Fibroblast of lung (primary cell): ENCODE data around the gene CLSTN2. TPM values are rescaled to one million over a fixed set of nuclear protein-coding genes. Genes with fewer than 3 reads are reported as not detected.

Experiments
- DNase-seq, 2 donors: peaks; one replicate each; pipeline versions ENCODE4 v3.0.0 to v3.0.0-alpha.2; 2010; ENCODE audit warnings: low read depth in 2 of 2
- H2AFZ ChIP-seq: 2 replicates; pipeline ENCODE4 v1.5.1; 2012; ENCODE audit warnings: low read length, control low read depth, inconsistent platforms
- H3K27ac ChIP-seq: 2 replicates; pipeline ENCODE4 v1.5.1; 2011; ENCODE audit warnings: low read length, control low read depth; ENCODE audit not compliant: insufficient read depth
- H3K27me3 ChIP-seq: 2 replicates; pipeline ENCODE4 v1.5.1; 2011; ENCODE audit warnings: mild to moderate bottlenecking, low read length; ENCODE audit not compliant: control insufficient read depth, insufficient read depth
- H3K36me3 ChIP-seq: 2 replicates; pipeline ENCODE4 v1.5.1; 2011; ENCODE audit warnings: low read length; ENCODE audit not compliant: control insufficient read depth, insufficient read depth
- H3K4me1 ChIP-seq: 2 replicates; pipeline ENCODE4 v1.5.1; 2011; ENCODE audit warnings: low read length; ENCODE audit not compliant: control insufficient read depth, insufficient read depth; ENCODE audit errors: extremely low read depth
- H3K4me2 ChIP-seq: 2 replicates; pipeline ENCODE4 v1.5.1; 2011; ENCODE audit warnings: low read length, control low read depth; ENCODE audit not compliant: insufficient read depth; ENCODE audit errors: extremely low read depth
- H3K4me3 ChIP-seq, 4 experiments: fragments of 200-600 bp in 1 of 4; sonication (generic) in 1 of 4; replicated peaks in 1 of 4; 2 replicates each; pipeline ENCODE4 v1.5.1; 2011 to 2016; ENCODE audit warnings: low read length in 4 of 4, low read depth in 3 of 4, mild to moderate bottlenecking in 3 of 4, control low read depth in 2 of 4, inconsistent platforms in 1 of 4, mixed read lengths in 1 of 4; ENCODE audit not compliant: insufficient read depth in 1 of 4; ENCODE audit errors: control extremely low read depth in 1 of 4
- H3K79me2 ChIP-seq: 2 replicates; pipeline ENCODE4 v1.5.1; 2012; ENCODE audit warnings: mild to moderate bottlenecking, low read length, inconsistent platforms; ENCODE audit not compliant: control insufficient read depth, insufficient read depth
- H3K9ac ChIP-seq: 2 replicates; pipeline ENCODE4 v1.5.1; 2011; ENCODE audit warnings: mild to moderate bottlenecking, low read length, control low read depth; ENCODE audit not compliant: insufficient read depth
- H3K9me3 ChIP-seq: 2 replicates; pipeline ENCODE4 v1.5.1; 2012; ENCODE audit warnings: low read depth, low read length; ENCODE audit not compliant: control insufficient read depth, insufficient read depth
- H4K20me1 ChIP-seq: 2 replicates; pipeline ENCODE4 v1.5.1; 2011; ENCODE audit warnings: low read length; ENCODE audit not compliant: control insufficient read depth, insufficient read depth; ENCODE audit errors: extremely low read depth
- CTCF ChIP-seq, 2 donors: IDR thresholded peaks in 1 of 2; conservative IDR thresholded peaks in 1 of 2; 1 replicate in 1 of 2; 2 replicates in 1 of 2; pipeline ENCODE4 v1.5.1; 2011 to 2012; ENCODE audit warnings: low read length in 2 of 2, control low read depth in 1 of 2, inconsistent platforms in 1 of 2, low read depth in 1 of 2, mild to moderate bottlenecking in 1 of 2
- EZH2 ChIP-seq: IDR thresholded peaks from 2 replicates; pipeline ENCODE4 v1.5.1; 2012; ENCODE audit warnings: low read length, control low read depth, mild to moderate bottlenecking; ENCODE audit errors: missing control alignments
- polyA plus RNA-seq, 2 donors: library from polyadenylated mRNA; depleted of rRNA in 1 of 2; stranded (reverse) in 1 of 2; unstranded in 1 of 2; fragments of >200 nt; gene quantifications; 2 replicates each; pipeline ENCODE4 v1.2.1, GENCODE V29; 2011 to 2012; ENCODE audit warnings: missing spikeins in 1 of 2
- total RNA-seq: library from RNA; depleted of rRNA; stranded (reverse); fragments of >200 nt; gene quantifications from 2 replicates; pipeline ENCODE4 v1.2.1, GENCODE V29; 2014

The CLSTN2 gene
- total and polyA plus RNA-seq, 2 donors (not counting 1 experiment from before 2014, with no cell fraction given), result under 0.01 to 1.3 TPM

GRCh38 chr3:140089403-140090072 is 154.6 kb downstream of the CLSTN2 start:
- DNase-seq, result no peak
- TF ChIP-seq CTCF (conservative IDR thresholded peaks at IDR 0.05 in 1 of 2, IDR thresholded peaks at IDR 0.05 in 1 of 2; ENCODE audit: low read depth in 1 of 2, low read length in 2 of 2) (no peak), EZH2 (no peak)
- H3K79me2 ChIP-seq, result no peaks in the 10 kb centered on the region
- no peak overlapping the region for H3K27ac ChIP-seq
- no peak overlapping the region for H3K4me3 ChIP-seq
- no peaks in the 10 kb centered on the region for H3K4me1 ChIP-seq
- no peaks in the 10 kb centered on the region for H3K36me3 ChIP-seq
- no peak overlapping the region for H2AFZ ChIP-seq
- H4K20me1 ChIP-seq, result no peaks in the 10 kb centered on the region
- no peak overlapping the region for H3K4me2 ChIP-seq
- H3K9me3 ChIP-seq, result no peaks in the 10 kb centered on the region
- H3K9ac ChIP-seq, result no peak overlapping the region
- no peaks in the 10 kb centered on the region for H3K27me3 ChIP-seq

DNA sequence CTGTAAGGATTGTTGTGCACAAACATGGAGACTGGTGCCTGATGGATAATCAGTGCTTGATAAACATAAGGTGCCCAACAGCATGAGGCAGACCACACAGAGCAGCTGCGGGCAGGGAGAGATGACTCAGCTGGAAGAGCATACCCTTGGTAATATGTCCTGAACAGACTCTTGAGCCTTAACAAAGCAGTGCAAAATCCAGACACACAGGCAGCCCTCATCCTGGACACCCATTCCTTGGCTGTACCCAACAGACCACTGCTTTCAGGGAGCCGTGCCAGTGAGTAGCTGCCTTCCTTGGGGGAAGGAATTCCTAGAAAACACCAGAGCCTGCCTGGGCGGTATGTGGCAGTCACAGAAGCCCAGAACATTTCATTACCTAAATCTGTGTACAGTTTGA is 156.2 kb downstream of the CLSTN2 start:
- Histone ChIP-seq H3K36me3 (no peaks in the 10 kb centered on the region), H3K79me2 (no peaks in the 10 kb centered on the region), H3K4me1 (no peaks in the 10 kb centered on the region), H3K27ac (no peak overlapping the region), H3K9me3 (no peaks in the 10 kb centered on the region), H4K20me1 (no peaks in the 10 kb centered on the region), H3K4me2 (no peak overlapping the region), H2AFZ (no peak overlapping the region), H3K27me3 (no peaks in the 10 kb centered on the region), H3K9ac (no peak overlapping the region), H3K4me3 (no peak overlapping the region)
- DNase-seq, result peak in 1 of 2 donors; percentile 71
- TF ChIP-seq CTCF (conservative IDR thresholded peaks at IDR 0.05 in 1 of 2, IDR thresholded peaks at IDR 0.05 in 1 of 2; ENCODE audit: low read depth in 1 of 2, low read length in 2 of 2), result no peak
- no peak for TF ChIP-seq EZH2

DNA sequence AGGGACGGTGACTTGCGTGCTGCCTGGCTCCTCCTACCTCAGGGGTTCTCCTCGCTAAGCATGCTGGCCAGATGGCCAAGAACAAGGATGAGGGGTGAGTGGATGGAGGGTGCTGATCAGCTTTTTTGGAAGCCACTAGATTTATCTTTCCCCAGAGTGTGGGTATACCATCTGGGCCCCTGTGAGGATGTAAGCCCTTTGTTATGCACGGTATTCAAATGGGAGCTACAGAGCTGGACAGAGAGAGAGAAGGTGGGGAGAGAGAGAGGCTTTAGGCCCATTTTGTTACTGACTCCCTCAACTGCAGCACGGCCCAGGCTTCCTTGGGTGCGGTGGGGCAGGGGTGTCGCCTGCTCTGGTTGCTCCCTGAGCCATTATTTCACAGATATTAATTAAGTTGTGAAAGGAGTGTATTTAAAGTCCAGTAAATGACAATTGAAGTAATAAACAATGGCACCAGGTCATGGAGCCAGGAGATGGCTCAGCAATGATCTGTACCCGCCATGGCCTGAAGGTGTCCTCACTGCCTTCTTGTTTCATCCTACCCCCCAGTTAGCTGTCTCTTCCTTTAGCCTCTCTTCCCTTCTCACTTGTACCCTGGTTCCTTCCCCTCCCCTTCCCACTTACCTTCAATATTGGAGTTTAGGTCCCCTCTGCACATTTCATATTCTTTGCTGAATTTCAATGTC is 158.0 kb downstream of the CLSTN2 start:
- Histone ChIP-seq H3K27me3 (no peaks in the 10 kb centered on the region), H2AFZ (no peak overlapping the region), H3K9ac (no peak overlapping the region), H3K79me2 (no peaks in the 10 kb centered on the region), H3K4me3 (no peak overlapping the region), H3K36me3 (no peaks in the 10 kb centered on the region), H3K4me1 (no peaks in the 10 kb centered on the region), H3K9me3 (no peaks in the 10 kb centered on the region), H3K27ac (no peak overlapping the region), H3K4me2 (no peak overlapping the region), H4K20me1 (no peaks in the 10 kb centered on the region)
- no peak for TF ChIP-seq CTCF (conservative IDR thresholded peaks at IDR 0.05 in 1 of 2, IDR thresholded peaks at IDR 0.05 in 1 of 2; ENCODE audit: low read depth in 1 of 2, low read length in 2 of 2)
- no peak for TF ChIP-seq EZH2
- DNase-seq, result no peak
